Measurements from ENCODE around the gene ING3. TPM values are rescaled to one million over a fixed set of nuclear protein-coding genes. Genes with fewer than 3 reads are reported as not detected.

Gene ING3
- total RNA-seq, 2 experiments from 2014 or later, result 12.5 to 22.2 TPM

DNA sequence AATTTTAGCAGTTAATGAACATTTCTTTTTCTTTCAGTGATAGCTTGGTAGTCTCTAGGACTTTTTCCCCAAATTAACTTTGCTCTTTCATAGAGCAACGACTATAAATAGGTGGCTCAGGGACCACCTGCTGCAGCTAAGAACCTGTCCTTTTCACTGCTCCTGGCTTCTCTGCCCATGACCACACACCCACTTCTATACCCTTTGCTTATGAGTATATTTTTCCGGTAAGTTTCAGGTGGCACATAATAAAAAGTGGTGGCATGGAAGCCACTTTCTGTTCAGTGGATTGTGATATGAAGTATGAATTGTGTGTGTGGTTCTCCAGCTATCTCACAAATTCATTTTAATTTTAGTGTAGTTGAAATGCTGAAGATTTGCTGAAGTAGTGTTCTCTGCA lies 1.2 kb downstream of the ING3 start:
- intact Hi-C loops (cut with micrococcal nuclease; ENCODE audit: unreplicated experiment), result loop anchor here (5.0 kb wide), 2 partner anchors 230 to 445 kb away; partner anchors contain the start of gene FAM3C
- Histone ChIP-seq H3K36me3 (ENCODE audit: insufficient read depth, low read length) (peaks cover 44% of the 10 kb centered on the region), H2AFZ (ENCODE audit: low read length) (peak overlapping the region; percentile 59; the same call in 1 of the 2 replicates), H4K20me1 (ENCODE audit: insufficient read depth, low read length) (no peaks in the 10 kb centered on the region), H3K4me3 (ENCODE audit: low read depth, low read length, poor library complexity, severe bottlenecking) (peak overlapping the region; percentile 77), H3K79me2 (ENCODE audit: insufficient read depth, low read depth, low read length) (peaks cover 38% of the 10 kb centered on the region), H3K9me2 (ENCODE audit: insufficient read depth, low read length) (no peaks in the 10 kb centered on the region), H3K4me2 (ENCODE audit: low read length) (peak overlapping the region; percentile 93), H3K9me3 (ENCODE audit: low read length) (no peaks in the 10 kb centered on the region), H3K27ac (ENCODE audit: low read depth, low read length, poor library complexity, severe bottlenecking) (peak overlapping the region; percentile 80), H3K4me1 (ENCODE audit: insufficient read depth, low read length, poor library complexity, severe bottlenecking) (peaks cover 14% of the 10 kb centered on the region)
- ChIA-PET POLR2A (interaction anchor here (0.6 to 1.0 kb wide), 2 partner anchors 88 to 230 kb away, joined by 3 to 5 read pairs; no protein-coding TSS in a partner anchor), CTCF (ENCODE audit: unreplicated experiment) (no interaction called here)
- TSS peak; percentile 63 for BruUV-seq (replicated peaks)
- no peak for TF ChIP-seq EZH2phosphoT487 (IDR thresholded peaks at IDR 0.05; ENCODE audit: borderline replicate concordance, low read depth, low read length)
- peak; percentile 23 for DNase-seq (ENCODE audit: low spot score)

DNA sequence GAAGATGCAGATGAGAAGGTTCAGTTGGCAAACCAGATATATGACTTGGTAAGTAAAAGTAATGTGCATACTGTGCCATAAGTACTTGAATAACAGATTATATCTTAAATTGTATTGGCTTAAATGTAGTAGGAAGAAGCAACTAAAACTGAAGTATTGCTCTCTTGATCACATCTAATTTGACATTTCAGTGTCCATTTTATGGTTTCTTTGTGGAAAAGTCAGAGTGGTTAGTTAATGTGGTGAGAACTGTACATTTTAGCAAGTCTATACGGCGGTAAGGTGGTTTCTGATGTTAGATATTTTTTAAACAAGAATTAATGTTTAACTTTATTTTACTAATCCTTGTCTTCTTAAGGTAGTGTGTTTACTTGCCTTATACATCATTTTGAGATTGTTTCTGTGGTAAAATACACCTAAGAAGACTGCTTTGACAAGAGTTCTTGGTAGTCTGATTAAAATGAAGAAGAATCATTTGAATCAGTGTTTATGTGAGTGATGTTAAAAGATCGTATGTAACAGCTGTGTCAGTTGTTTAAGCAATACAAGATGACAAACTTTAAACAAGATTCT lies 5.1 kb downstream of the ING3 start:
- CTCF ChIA-PET (ENCODE audit: unreplicated experiment), result no interaction called here
- no peak for TF ChIP-seq EZH2phosphoT487 (IDR thresholded peaks at IDR 0.05; ENCODE audit: borderline replicate concordance, low read depth, low read length)
- TF ChIP-seq, protein P1, sequence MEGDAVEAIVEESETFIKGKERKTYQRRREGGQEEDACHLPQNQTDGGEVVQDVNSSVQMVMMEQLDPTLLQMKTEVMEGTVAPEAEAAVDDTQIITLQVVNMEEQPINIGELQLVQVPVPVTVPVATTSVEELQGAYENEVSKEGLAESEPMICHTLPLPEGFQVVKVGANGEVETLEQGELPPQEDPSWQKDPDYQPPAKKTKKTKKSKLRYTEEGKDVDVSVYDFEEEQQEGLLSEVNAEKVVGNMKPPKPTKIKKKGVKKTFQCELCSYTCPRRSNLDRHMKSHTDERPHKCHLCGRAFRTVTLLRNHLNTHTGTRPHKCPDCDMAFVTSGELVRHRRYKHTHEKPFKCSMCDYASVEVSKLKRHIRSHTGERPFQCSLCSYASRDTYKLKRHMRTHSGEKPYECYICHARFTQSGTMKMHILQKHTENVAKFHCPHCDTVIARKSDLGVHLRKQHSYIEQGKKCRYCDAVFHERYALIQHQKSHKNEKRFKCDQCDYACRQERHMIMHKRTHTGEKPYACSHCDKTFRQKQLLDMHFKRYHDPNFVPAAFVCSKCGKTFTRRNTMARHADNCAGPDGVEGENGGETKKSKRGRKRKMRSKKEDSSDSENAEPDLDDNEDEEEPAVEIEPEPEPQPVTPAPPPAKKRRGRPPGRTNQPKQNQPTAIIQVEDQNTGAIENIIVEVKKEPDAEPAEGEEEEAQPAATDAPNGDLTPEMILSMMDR (conservative IDR thresholded peaks at IDR 0.05; ENCODE audit: low read length), result no peak

DNA sequence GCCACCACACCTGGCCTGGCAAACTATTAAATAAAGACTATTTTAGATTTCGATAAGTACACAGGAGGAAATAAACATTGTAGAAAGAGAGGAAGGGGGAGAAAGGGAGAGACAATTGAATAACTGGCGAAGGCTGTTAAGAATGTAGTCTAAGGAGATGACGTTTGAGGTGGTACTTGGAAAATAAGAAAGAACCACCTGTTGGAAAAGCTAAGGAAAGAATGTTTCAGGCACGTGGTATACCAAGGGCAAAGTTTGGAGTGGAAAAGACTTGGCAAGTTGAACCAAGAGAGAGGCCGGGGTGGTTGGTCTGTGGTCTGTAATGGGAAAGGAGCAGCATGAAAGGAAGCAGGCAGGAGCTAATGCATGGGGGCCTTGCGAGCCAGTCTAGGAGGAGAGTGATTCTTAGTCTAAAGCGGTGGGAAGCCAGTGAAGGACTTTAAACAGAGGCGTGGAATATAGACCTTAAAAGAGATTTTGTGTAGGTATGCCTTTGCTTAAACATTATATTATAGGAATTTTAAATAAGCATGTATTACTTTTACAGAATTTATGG lies 9.4 kb downstream of the ING3 start:
- Histone ChIP-seq H3K4me2 (ENCODE audit: low read length) (no peak overlapping the region), H3K9me3 (ENCODE audit: low read length) (no peaks in the 10 kb centered on the region), H4K20me1 (ENCODE audit: insufficient read depth, low read length) (no peaks in the 10 kb centered on the region), H3K27ac (ENCODE audit: low read depth, low read length, poor library complexity, severe bottlenecking) (no peak overlapping the region), H3K79me2 (ENCODE audit: insufficient read depth, low read depth, low read length) (no peaks in the 10 kb centered on the region), H2AFZ (ENCODE audit: low read length) (no peak overlapping the region), H3K4me1 (ENCODE audit: insufficient read depth, low read length, poor library complexity, severe bottlenecking) (no peaks in the 10 kb centered on the region), H3K36me3 (ENCODE audit: insufficient read depth, low read length) (peaks cover 53% of the 10 kb centered on the region), H3K4me3 (ENCODE audit: low read depth, low read length, poor library complexity, severe bottlenecking) (no peak overlapping the region), H3K9me2 (ENCODE audit: insufficient read depth, low read length) (no peaks in the 10 kb centered on the region)
- ChIA-PET CTCF (ENCODE audit: unreplicated experiment) (no interaction called here), POLR2A (no interaction called here)
- TF ChIP-seq, protein P1 (conservative IDR thresholded peaks at IDR 0.05; ENCODE audit: low read length), result no peak
- intact Hi-C loops (cut with micrococcal nuclease; ENCODE audit: unreplicated experiment), result no loop called here
- no peak for DNase-seq (ENCODE audit: low spot score)
- no TSS peak for BruUV-seq (replicated peaks)

More for the DNA sequence above, 5.1 kb downstream of the ING3 start:
- no peaks in the 10 kb centered on the region for H3K9me2 ChIP-seq (ENCODE audit: insufficient read depth, low read length)
- peaks cover 70% of the 10 kb centered on the region for H3K36me3 ChIP-seq (ENCODE audit: insufficient read depth, low read length)
- POLR2A ChIA-PET, result interaction anchor here (1.1 kb wide), 1 partner anchor 14 kb away, joined by 3 read pairs; no protein-coding TSS in a partner anchor
- no peak overlapping the region for H3K4me2 ChIP-seq (ENCODE audit: low read length)
- H3K9me3 ChIP-seq (ENCODE audit: low read length), result no peaks in the 10 kb centered on the region
- no peak overlapping the region for H3K4me3 ChIP-seq (ENCODE audit: low read depth, low read length, poor library complexity, severe bottlenecking)
- H4K20me1 ChIP-seq (ENCODE audit: insufficient read depth, low read length), result no peaks in the 10 kb centered on the region
- no peak overlapping the region for H2AFZ ChIP-seq (ENCODE audit: low read length)
- intact Hi-C loops (cut with micrococcal nuclease; ENCODE audit: unreplicated experiment), result no loop called here
- no peak for DNase-seq (ENCODE audit: low spot score)
- H3K4me1 ChIP-seq (ENCODE audit: insufficient read depth, low read length, poor library complexity, severe bottlenecking), result peaks cover 11% of the 10 kb centered on the region
- BruUV-seq (replicated peaks), result no TSS peak
- H3K27ac ChIP-seq (ENCODE audit: low read depth, low read length, poor library complexity, severe bottlenecking), result no peak overlapping the region
- H3K79me2 ChIP-seq (ENCODE audit: insufficient read depth, low read depth, low read length), result peaks cover 28% of the 10 kb centered on the region

Data from OCI-LY7 (cell line).